C4-2B (cell line): ENCODE data around the gene LRG1.

Experiments
- CTCF ChIP-seq: fragments of 450-650 bp; conservative IDR thresholded peaks from 2 replicates; pipeline ENCODE4 v1.5.1; 2017; ENCODE audit warnings: mild to moderate bottlenecking
- ZFX ChIP-seq: fragments of 450-650 bp; IDR thresholded peaks from 2 replicates; pipeline ENCODE4 v1.6.1; 2017

GRCh38 chr19:4579389-4579788 is 39.6 kb upstream of the LRG1 start:
- no peak for TF ChIP-seq CTCF
- no peak for TF ChIP-seq ZFX
